HCT116 (cell line): ENCODE data around the gene SRL. TPM values are rescaled to one million over a fixed set of nuclear protein-coding genes. Genes with fewer than 3 reads are reported as not detected.

ENCODE experiments used
- ATAC-seq: fragments of 200-7000 bp; cut with Tn5 transposase; 2 replicates; pipeline ENCODE4 v1.9.1; 2020; ENCODE audit warnings: mild to moderate bottlenecking, moderate library complexity
- BruUV-seq: library from RNA; stranded (reverse); fragments of 400-500 nt; replicated peaks from 2 replicates; lab custom pipeline; 2021; lab: Mats Ljungman, UMichigan
- CTCF ChIA-PET: fragments of 300-600 bp; sonication (Branson Sonifier 250); formaldehyde crosslinking; loops from one replicate; lab custom pipeline; 2021; ENCODE audit warnings: antibody characterized with exemption; lab: Charles Lee
- POLR2A ChIA-PET: fragments of 300-600, 350-600 bp; sonication (Branson Sonifier 250); formaldehyde crosslinking; loops from one replicate; lab custom pipeline; 2021; ENCODE audit warnings: antibody characterized with exemption; lab: Charles Lee
- RAD21 ChIA-PET, 2 experiments: fragments of 300-600 bp; sonication (Branson Sonifier 250); formaldehyde crosslinking; loops; one replicate each; lab custom pipeline; 2023; ENCODE audit warnings: low total read pairs in 2 of 2; ENCODE audit not compliant: uncharacterized antibody in 2 of 2, unreplicated experiment in 2 of 2, low non-redundant PET in 1 of 2; lab: Charles Lee
- DNase-seq: peaks from one replicate; pipeline ENCODE4 v3.0.0-alpha.2; 2010; ENCODE audit warnings: low read depth, low spot score
- H2AFZ ChIP-seq: fragments of 200-600 bp; shearing (Covaris generic), sonication (generic); 2 replicates; pipeline ENCODE4 v1.6.1; 2017; ENCODE audit warnings: low read depth, mixed run types, mixed read lengths, antibody characterized with exemption, low read length; ENCODE audit not compliant: poor library complexity, severe bottlenecking
- H3K27ac ChIP-seq: 2 replicates; pipeline ENCODE4 v1.5.1; 2012; ENCODE audit warnings: low read depth, low read length
- H3K27me3 ChIP-seq: fragments of 200-600 bp; sonication (generic); 2 replicates; pipeline ENCODE4 v1.6.1; 2016; ENCODE audit warnings: mixed run types, low read length, mixed read lengths; ENCODE audit not compliant: insufficient read depth
- H3K36me3 ChIP-seq, 2 experiments: fragments of 200-500 bp in 1 of 2; fragments of 200-600 bp in 1 of 2; sonication (Bioruptor generic) in 1 of 2; sonication (generic) in 1 of 2; 2 replicates each; pipeline versions ENCODE4 v1.5.1 to v1.6.1; 2014 to 2016; ENCODE audit warnings: low read length in 2 of 2, inconsistent platforms in 1 of 2, mixed read lengths in 1 of 2, mixed run types in 1 of 2; ENCODE audit not compliant: insufficient read depth in 2 of 2, control insufficient read depth in 1 of 2
- H3K4me1 ChIP-seq, 2 experiments: fragments of 200-600 bp in 1 of 2; sonication (generic) in 1 of 2; 2 replicates each; pipeline versions ENCODE4 v1.5.1 to v1.6.1; 2012 to 2017; ENCODE audit warnings: low read length in 2 of 2, inconsistent platforms in 1 of 2, mild to moderate bottlenecking in 1 of 2, mixed read lengths in 1 of 2, mixed run types in 1 of 2, moderate library complexity in 1 of 2; ENCODE audit not compliant: insufficient read depth in 2 of 2, control insufficient read depth in 1 of 2
- H3K4me2 ChIP-seq: fragments of 200-600 bp; sonication (generic); 2 replicates; pipeline ENCODE4 v1.6.1; 2017; ENCODE audit warnings: mixed run types, low read length, mixed read lengths
- H3K4me3 ChIP-seq, 2 experiments: fragments of 200-600 bp in 1 of 2; sonication (generic) in 1 of 2; replicated peaks in 1 of 2; 2 replicates each; pipeline ENCODE4 v1.5.1; 2011 to 2016; ENCODE audit warnings: low read length in 2 of 2, control low read depth in 1 of 2, low read depth in 1 of 2, mild to moderate bottlenecking in 1 of 2, mixed read lengths in 1 of 2, mixed run types in 1 of 2
- H3K79me2 ChIP-seq: fragments of 200-600 bp; sonication (generic); 2 replicates; pipeline ENCODE4 v1.6.1; 2017; ENCODE audit warnings: mild to moderate bottlenecking, mixed run types, low read length, moderate library complexity, mixed read lengths; ENCODE audit not compliant: insufficient read depth
- H3K9ac ChIP-seq: fragments of 200-600 bp; sonication (generic); 2 replicates; pipeline ENCODE4 v1.6.1; 2016; ENCODE audit warnings: low read length, mixed read lengths
- H3K9me2 ChIP-seq: fragments of 200-600 bp; sonication (generic), shearing (Covaris generic); 2 replicates; pipeline ENCODE4 v1.6.1; 2017; ENCODE audit warnings: mixed run types, mild to moderate bottlenecking, moderate library complexity; ENCODE audit not compliant: insufficient read depth
- H3K9me3 ChIP-seq, 2 experiments: fragments of 200-500 bp in 1 of 2; fragments of 200-600 bp in 1 of 2; sonication (Bioruptor generic) in 1 of 2; sonication (generic) in 1 of 2; 2 replicates each; pipeline ENCODE4 v1.6.1; 2014 to 2017; ENCODE audit warnings: low read length in 2 of 2, mixed read lengths in 2 of 2, inconsistent platforms in 1 of 2, low read depth in 1 of 2, mild to moderate bottlenecking in 1 of 2, mixed run types in 1 of 2, moderate library complexity in 1 of 2; ENCODE audit not compliant: control insufficient read depth in 1 of 2, insufficient read depth in 1 of 2
- H4K20me1 ChIP-seq: fragments of 200-600 bp; sonication (generic), shearing (Covaris generic); 2 replicates; pipeline ENCODE4 v1.6.1; 2017; ENCODE audit warnings: mixed run types, mild to moderate bottlenecking, moderate library complexity; ENCODE audit not compliant: insufficient read depth
- CEBPB ChIP-seq: IDR thresholded peaks from 2 replicates; pipeline ENCODE4 v1.6.1; 2012; ENCODE audit warnings: low read depth
- EGR1 ChIP-seq: IDR thresholded peaks from 2 replicates; pipeline ENCODE4 v1.6.1; 2012; ENCODE audit warnings: low read depth
- EZH2 ChIP-seq: fragments of 200-600 bp; sonication (generic); IDR thresholded peaks from 2 replicates; pipeline ENCODE4 v1.6.1; 2017; ENCODE audit warnings: antibody characterized with exemption, mixed run types
- MAX ChIP-seq: IDR thresholded peaks from 2 replicates; pipeline ENCODE4 v1.6.1; 2012
- POLR2A ChIP-seq: IDR thresholded peaks from 2 replicates; pipeline ENCODE4 v1.7.0; 2011; ENCODE audit warnings: borderline replicate concordance; ENCODE audit not compliant: insufficient read depth, insufficient read length; ENCODE audit errors: extremely low read depth
- POLR2AphosphoS5 ChIP-seq: IDR thresholded peaks from 2 replicates; pipeline ENCODE4 v1.6.1; 2011; ENCODE audit warnings: mild to moderate bottlenecking, low read depth, low read length, moderate library complexity
- RAD21 ChIP-seq: IDR thresholded peaks from 2 replicates; pipeline ENCODE4 v1.6.1; 2012; ENCODE audit warnings: low read depth, mild to moderate bottlenecking
- SP1 ChIP-seq: IDR thresholded peaks from 2 replicates; pipeline ENCODE4 v1.6.1; 2012; ENCODE audit warnings: low read depth
- SRF ChIP-seq: IDR thresholded peaks from 2 replicates; pipeline ENCODE4 v1.6.1; 2012; ENCODE audit warnings: low read depth
- TCF7L2 ChIP-seq: IDR thresholded peaks from 2 replicates; pipeline ENCODE4 v1.7.0; 2011; ENCODE audit warnings: borderline replicate concordance, inconsistent platforms; ENCODE audit not compliant: insufficient read depth, insufficient read length; ENCODE audit errors: extremely low read depth
- YY1 ChIP-seq: IDR thresholded peaks from 2 replicates; pipeline ENCODE4 v1.6.1; 2011; ENCODE audit warnings: low read length, low read depth, moderate library complexity, mild to moderate bottlenecking; ENCODE audit not compliant: insufficient replicate concordance; ENCODE audit errors: extremely low read depth
- ZFX ChIP-seq: fragments of 450-650 bp; IDR thresholded peaks from 2 replicates; pipeline ENCODE4 v1.6.1; 2017
- ZNF274 ChIP-seq: fragments of 200-500 bp; sonication (Bioruptor generic); IDR thresholded peaks from 2 replicates; pipeline ENCODE4 v1.6.1; 2014; ENCODE audit warnings: mild to moderate bottlenecking, low read depth, low read length, inconsistent platforms
- intact Hi-C: fragments of 100-400 bp; cut with micrococcal nuclease; formaldehyde crosslinking; loops from 2 replicates; pipeline ENCODE4 v1.10.0; 2022
- total RNA-seq: library from RNA; stranded (reverse); gene quantifications from one replicate; pipeline ENCODE4 v1.2.1, GENCODE V29; 2021; ENCODE audit not compliant: unreplicated experiment
- TF ChIP-seq, protein P1 (sequence below): IDR thresholded peaks from 2 replicates; pipeline ENCODE4 v1.6.1; 2012
- TF ChIP-seq, protein P2 (sequence below), 3 experiments: fragments of 200-600 bp in 1 of 3; sonication (generic) in 1 of 3; IDR thresholded peaks in 2 of 3; conservative IDR thresholded peaks in 1 of 3; 2 replicates each; pipeline ENCODE4 v1.5.1; 2012 to 2017; ENCODE audit warnings: low read depth in 2 of 3, low read length in 2 of 3, antibody characterized with exemption in 1 of 3, borderline replicate concordance in 1 of 3, control low read depth in 1 of 3, mild to moderate bottlenecking in 1 of 3, mixed read lengths in 1 of 3, mixed run types in 1 of 3, moderate library complexity in 1 of 3; ENCODE audit not compliant: insufficient read depth in 1 of 3

Gene SRL
- total RNA-seq, 1 experiment from 2014 or later, result not detected

DNA sequence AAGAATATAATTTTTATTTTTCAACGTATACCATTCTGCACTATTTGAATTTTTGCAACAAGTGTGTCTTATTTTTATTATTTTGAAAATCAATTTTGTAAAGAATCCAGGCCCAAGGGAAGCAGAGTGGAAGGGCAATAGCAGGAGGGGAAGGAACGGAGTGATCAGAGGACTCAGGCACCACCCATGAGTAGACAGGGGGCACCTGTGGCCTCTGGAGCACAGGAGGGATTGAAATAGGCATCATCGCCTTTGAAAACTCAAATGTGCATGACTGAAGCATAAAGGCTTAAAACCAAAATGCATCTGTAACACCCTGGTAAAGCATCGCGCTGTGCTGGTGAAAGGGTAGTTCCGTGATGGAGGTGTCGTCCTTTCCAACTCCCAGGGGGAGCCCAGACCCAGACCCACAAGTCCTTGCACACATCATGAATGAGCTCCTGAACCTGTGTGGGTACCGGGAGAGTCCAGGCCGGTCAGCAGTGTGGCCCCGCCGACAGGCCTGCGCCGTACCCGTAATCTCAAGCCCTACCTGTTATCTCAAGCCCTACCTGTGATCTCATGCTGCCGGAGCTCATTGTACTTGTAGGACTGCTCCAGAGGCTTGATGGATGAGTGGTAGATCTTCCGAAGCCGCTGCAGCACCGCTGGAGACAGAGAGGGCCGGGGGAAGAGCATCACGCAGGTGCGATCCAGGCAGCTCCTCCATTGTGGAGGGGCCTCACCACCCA is 39.1 kb downstream of the SRL start:
- POLR2A ChIA-PET, result interaction anchor here (0.5 kb wide), 1 partner anchor 119 kb away, joined by 3 read pairs; no protein-coding TSS in a partner anchor
- Histone ChIP-seq H3K27me3 (no peaks in the 10 kb centered on the region), H3K4me1 (peaks cover 9 to 10% of the 10 kb centered on the region in 2 experiments), H3K9me2 (no peaks in the 10 kb centered on the region), H4K20me1 (no peaks in the 10 kb centered on the region), H2AFZ (no peak overlapping the region), H3K9me3 (no peaks in the 10 kb centered on the region), H3K4me3 (no peak overlapping the region), H3K79me2 (no peaks in the 10 kb centered on the region), H3K27ac (no peak overlapping the region), H3K4me2 (no peak overlapping the region), H3K36me3 (no peaks in the 10 kb centered on the region), H3K9ac (no peak overlapping the region)
- BruUV-seq, result no TSS peak
- RAD21 ChIA-PET, result no interaction called here
- CTCF ChIA-PET, result no interaction called here
- ATAC-seq, result no peak
- DNase-seq, result no peak
- no peak for TF ChIP-seq TCF7L2
- no peak for TF ChIP-seq POLR2AphosphoS5
- TF ChIP-seq, protein P1, sequence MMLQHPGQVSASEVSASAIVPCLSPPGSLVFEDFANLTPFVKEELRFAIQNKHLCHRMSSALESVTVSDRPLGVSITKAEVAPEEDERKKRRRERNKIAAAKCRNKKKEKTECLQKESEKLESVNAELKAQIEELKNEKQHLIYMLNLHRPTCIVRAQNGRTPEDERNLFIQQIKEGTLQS, result no peak
- no peak for TF ChIP-seq SRF
- no peak for TF ChIP-seq CEBPB
- no peak for TF ChIP-seq ZNF274
- no peak for TF ChIP-seq YY1
- no peak for TF ChIP-seq RAD21
- intact Hi-C loops, result no loop called here

DNA sequence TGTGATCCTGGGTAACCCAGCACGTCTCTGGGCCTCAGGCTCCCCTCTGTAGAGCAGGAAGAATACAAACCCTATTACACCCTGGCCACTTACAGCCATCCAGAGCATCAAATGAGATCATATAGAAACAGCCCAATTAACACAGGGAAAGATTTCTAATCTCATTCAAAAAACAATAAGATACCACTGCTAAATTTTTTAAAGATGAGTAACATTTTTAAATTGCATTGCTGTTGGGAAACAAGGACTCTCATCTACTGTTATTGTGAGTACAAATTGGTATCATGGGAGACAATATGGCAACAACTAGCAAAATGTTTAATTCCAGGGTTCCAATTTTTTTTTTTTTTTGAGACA is 41.1 kb downstream of the SRL start:
- no peak overlapping the region for H3K9ac ChIP-seq
- CTCF ChIA-PET, result interaction anchor here (0.7 to 1.9 kb wide), 7 partner anchors 9 to 218 kb away, joined by 3 to 28 read pairs (median 5); partner anchors contain the start of gene TFAP4
- no peak for TF ChIP-seq ZNF274
- TF ChIP-seq MAX, result no peak
- no peak for TF ChIP-seq EGR1
- TF ChIP-seq EZH2, result no peak
- TF ChIP-seq SP1, result no peak
- TF ChIP-seq TCF7L2, result no peak
- TF ChIP-seq, protein P2, sequence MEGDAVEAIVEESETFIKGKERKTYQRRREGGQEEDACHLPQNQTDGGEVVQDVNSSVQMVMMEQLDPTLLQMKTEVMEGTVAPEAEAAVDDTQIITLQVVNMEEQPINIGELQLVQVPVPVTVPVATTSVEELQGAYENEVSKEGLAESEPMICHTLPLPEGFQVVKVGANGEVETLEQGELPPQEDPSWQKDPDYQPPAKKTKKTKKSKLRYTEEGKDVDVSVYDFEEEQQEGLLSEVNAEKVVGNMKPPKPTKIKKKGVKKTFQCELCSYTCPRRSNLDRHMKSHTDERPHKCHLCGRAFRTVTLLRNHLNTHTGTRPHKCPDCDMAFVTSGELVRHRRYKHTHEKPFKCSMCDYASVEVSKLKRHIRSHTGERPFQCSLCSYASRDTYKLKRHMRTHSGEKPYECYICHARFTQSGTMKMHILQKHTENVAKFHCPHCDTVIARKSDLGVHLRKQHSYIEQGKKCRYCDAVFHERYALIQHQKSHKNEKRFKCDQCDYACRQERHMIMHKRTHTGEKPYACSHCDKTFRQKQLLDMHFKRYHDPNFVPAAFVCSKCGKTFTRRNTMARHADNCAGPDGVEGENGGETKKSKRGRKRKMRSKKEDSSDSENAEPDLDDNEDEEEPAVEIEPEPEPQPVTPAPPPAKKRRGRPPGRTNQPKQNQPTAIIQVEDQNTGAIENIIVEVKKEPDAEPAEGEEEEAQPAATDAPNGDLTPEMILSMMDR (IDR thresholded peaks at IDR 0.05 in 2 of 3, conservative IDR thresholded peaks at IDR 0.05 in 1 of 3; ENCODE audit: borderline replicate concordance in 1 of 3, insufficient read depth in 1 of 3, low read depth in 2 of 3, low read length in 2 of 3), result no peak
- TF ChIP-seq POLR2A, result no peak
- TF ChIP-seq, protein P1, result no peak
- no peak for TF ChIP-seq ZFX
- TF ChIP-seq, all 23 proteins: peak for 0
- Histone ChIP-seq H3K36me3 (no peaks in the 10 kb centered on the region), H3K79me2 (no peaks in the 10 kb centered on the region), H3K4me3 (no peak overlapping the region), H3K27ac (no peak overlapping the region), H4K20me1 (no peaks in the 10 kb centered on the region), H3K9me2 (no peaks in the 10 kb centered on the region), H3K9me3 (no peaks in the 10 kb centered on the region), H3K27me3 (no peaks in the 10 kb centered on the region), H2AFZ (peak overlapping the region; percentile 99), H3K4me1 (peaks cover 9 to 10% of the 10 kb centered on the region in 2 experiments), H3K4me2 (peak overlapping the region; percentile 70)
- RAD21 ChIA-PET, result interaction anchor here (0.6 to 1.2 kb wide), 5 partner anchors 52 to 300 kb away, joined by 3 to 8 read pairs (median 6); no protein-coding TSS in a partner anchor
- intact Hi-C loops, result no loop called here
- POLR2A ChIA-PET, result interaction anchor here (1.0 kb wide), 1 partner anchor 53 kb away, joined by 3 read pairs; no protein-coding TSS in a partner anchor
- ATAC-seq, result no peak; the same call in 1 of the 2 replicates
- DNase-seq, result no peak
- no TSS peak for BruUV-seq
